K562 (cell line): Measurements from ENCODE around the gene SHF. TPM values are rescaled to one million over a fixed set of nuclear protein-coding genes. Genes with fewer than 3 reads are reported as not detected.

Experiments
- ATAC-seq: fragments of 200-7000 bp; cut with Tn5 transposase; 3 replicates; pipeline ENCODE4 v1.9.1; 2020; ENCODE audit warnings: moderate library complexity
- BruUV-seq: library from RNA; stranded (reverse); fragments of 400-500 nt; replicated peaks from 2 replicates; lab custom pipeline; 2021; lab: Mats Ljungman, UMichigan
- CTCF ChIA-PET: fragments of 300-600 bp; formaldehyde crosslinking; extraction: SDS; loops from one replicate; lab custom pipeline; 2021; ENCODE audit warnings: low intra/inter-chr PET ratio; lab: Yijun Ruan, JAX
- POLR2A ChIA-PET: fragments of 300-600, 350-650 bp; sonication (Branson Sonifier 250); formaldehyde crosslinking; extraction: SDS; loops from one replicate; lab custom pipeline; 2021; ENCODE audit warnings: antibody characterized with exemption, inconsistent platforms; lab: Yijun Ruan, JAX
- DNase-seq, 4 experiments: peaks; one replicate each; pipeline versions ENCODE4 v3.0.0 to v3.0.0-alpha.2; 2011 to 2018; ENCODE audit warnings: low spot score in 3 of 4, mixed read lengths in 3 of 4; ENCODE audit errors: extremely low read depth in 1 of 4
- FAIRE-seq: peaks from 2 replicates; lab custom pipeline; 2011; peaks lifted over from hg19 to GRCh38; lab: Jason Lieb, UNC
- H2AFZ ChIP-seq: 2 replicates; pipeline ENCODE4 v1.6.0; 2011; ENCODE audit warnings: low read depth, low read length, control low read depth, inconsistent platforms
- H3K27ac ChIP-seq: fragments of 200-600 bp; 3 replicates; pipeline ENCODE4 v1.8.0; 2011; ENCODE audit warnings: low read depth, mild to moderate bottlenecking, control low read depth, inconsistent platforms, low read length, moderate library complexity, mixed read lengths; ENCODE audit errors: extremely low read depth
- H3K27me3 ChIP-seq, 2 experiments: fragments of 300-600 bp in 1 of 2; 2 replicates in 1 of 2; 3 replicates in 1 of 2; pipeline versions ENCODE4 v1.6.0 to v1.8.0; 2011; ENCODE audit warnings: inconsistent platforms in 2 of 2, low read length in 2 of 2, mild to moderate bottlenecking in 1 of 2, mixed read lengths in 1 of 2, moderate library complexity in 1 of 2; ENCODE audit not compliant: control insufficient read depth in 2 of 2, insufficient read depth in 2 of 2
- H3K36me3 ChIP-seq: fragments of 300-600 bp; 3 replicates; pipeline ENCODE4 v1.8.0; 2011; ENCODE audit warnings: mild to moderate bottlenecking, low read length, inconsistent platforms; ENCODE audit not compliant: control insufficient read depth, insufficient read depth
- H3K4me1 ChIP-seq, 2 experiments: fragments of 200-600 bp in 1 of 2; replicated peaks in 1 of 2; 2 replicates in 1 of 2; 3 replicates in 1 of 2; pipeline versions ENCODE4 v1.5.1 to v1.8.0; 2011; ENCODE audit warnings: inconsistent platforms in 2 of 2, low read length in 2 of 2, mild to moderate bottlenecking in 1 of 2, mixed read lengths in 1 of 2, moderate library complexity in 1 of 2; ENCODE audit not compliant: control insufficient read depth in 2 of 2, insufficient read depth in 2 of 2
- H3K4me2 ChIP-seq: 2 replicates; pipeline ENCODE4 v1.6.1; 2011; ENCODE audit warnings: low read length, control low read depth, inconsistent platforms, mixed read lengths; ENCODE audit not compliant: insufficient read depth
- H3K4me3 ChIP-seq: fragments of 200-600 bp; sonication (generic), shearing (Covaris generic); 2 replicates; pipeline ENCODE4 v1.5.1; 2016; ENCODE audit warnings: control low read depth, inconsistent platforms
- H3K79me2 ChIP-seq: fragments of 200-600 bp; 3 replicates; pipeline ENCODE4 v1.8.0; 2011; ENCODE audit warnings: low read length, inconsistent platforms; ENCODE audit not compliant: control insufficient read depth, insufficient read depth
- H3K9ac ChIP-seq, 2 experiments: 2 replicates each; pipeline versions ENCODE4 v1.6.0 to v1.6.1; 2011; ENCODE audit warnings: low read depth in 2 of 2, low read length in 2 of 2, control low read depth in 1 of 2, inconsistent platforms in 1 of 2, mild to moderate bottlenecking in 1 of 2, mixed read lengths in 1 of 2; ENCODE audit not compliant: insufficient read depth in 1 of 2
- H3K9me1 ChIP-seq: one replicate; pipeline ENCODE4 v1.6.0; 2011; ENCODE audit warnings: inconsistent platforms, mild to moderate bottlenecking, low read length, moderate library complexity; ENCODE audit not compliant: control insufficient read depth, insufficient read depth
- H3K9me3 ChIP-seq: replicated peaks from 2 replicates; pipeline ENCODE4 v1.5.1; 2011; ENCODE audit warnings: low read depth, low read length, inconsistent platforms; ENCODE audit not compliant: control insufficient read depth, insufficient read depth
- H4K20me1 ChIP-seq: replicated peaks from 2 replicates; pipeline ENCODE4 v1.6.1; 2011; ENCODE audit warnings: low read length, inconsistent platforms, mixed read lengths; ENCODE audit not compliant: control insufficient read depth, insufficient read depth
- CBFA2T2 ChIP-seq: fragments of 450-650 bp; conservative IDR thresholded peaks from 2 replicates; pipeline ENCODE4 v1.6.1; 2017; ENCODE audit warnings: mild to moderate bottlenecking
- ESRRB ChIP-seq: fragments of 250-450 bp; sonication (Bioruptor Pico); IDR thresholded peaks from 2 replicates; pipeline ENCODE4 v1.5.0; 2020; ENCODE audit warnings: mild to moderate bottlenecking, moderate library complexity, borderline replicate concordance
- ETV1 ChIP-seq: fragments of 450-650 bp; conservative IDR thresholded peaks from 2 replicates; pipeline ENCODE4 v1.6.1; 2016; ENCODE audit warnings: missing genetic modification characterization, control low read depth, low read depth, missing compliant biosample characterization
- HSF4 ChIP-seq: fragments of 250-450 bp; sonication (Bioruptor Pico); IDR thresholded peaks from 2 replicates; pipeline ENCODE4 v2.1.2; 2022; ENCODE audit warnings: mild to moderate bottlenecking, moderate library complexity, borderline replicate concordance
- KHSRP ChIP-seq: fragments of 450-650 bp; IDR thresholded peaks from 2 replicates; pipeline ENCODE4 v1.6.1; 2017
- MNT ChIP-seq, 2 experiments: fragments of 450-650 bp; conservative IDR thresholded peaks; 2 replicates each; pipeline ENCODE4 v1.6.1; 2017; ENCODE audit warnings: mild to moderate bottlenecking in 2 of 2, moderate library complexity in 2 of 2
- PRDM10 ChIP-seq: fragments of 450-650 bp; IDR thresholded peaks from 2 replicates; pipeline ENCODE4 v1.6.1; 2018; ENCODE audit not compliant: partially characterized antibody
- RBFOX2 ChIP-seq: fragments of 200-400 bp; formaldehyde crosslinking; IDR thresholded peaks from 2 replicates; pipeline ENCODE4 v1.6.1; 2017; ENCODE audit warnings: low read depth, mild to moderate bottlenecking, low read length, moderate library complexity
- STAG1 ChIP-seq: sonication (generic); formaldehyde crosslinking; IDR thresholded peaks from 2 replicates; pipeline ENCODE4 v1.5.0; 2020; ENCODE audit warnings: missing genetic modification reagents, borderline replicate concordance
- SUPT5H ChIP-seq: fragments of 450-650 bp; IDR thresholded peaks from 2 replicates; pipeline ENCODE4 v1.6.1; 2016
- TRIM28 ChIP-seq: fragments of 450-650 bp; IDR thresholded peaks from 2 replicates; pipeline ENCODE4 v1.6.1; 2017
- TSC22D4 ChIP-seq: fragments of 450-650 bp; IDR thresholded peaks from 2 replicates; pipeline ENCODE4 v1.6.1; 2016; ENCODE audit warnings: missing genetic modification characterization, missing biosample characterization, control low read depth
- ZBTB2 ChIP-seq: fragments of 450-650 bp; IDR thresholded peaks from 2 replicates; pipeline ENCODE4 v1.6.1; 2016; ENCODE audit warnings: antibody characterized with exemption
- ZFP30 ChIP-seq: fragments of 250-450 bp; sonication (Bioruptor Pico); IDR thresholded peaks from 2 replicates; pipeline ENCODE4 v1.8.0; 2022; ENCODE audit warnings: moderate library complexity, mild to moderate bottlenecking, inconsistent platforms, borderline replicate concordance
- ZNF212 ChIP-seq: fragments of 450-650 bp; formaldehyde crosslinking; IDR thresholded peaks from 2 replicates; pipeline ENCODE4 v1.4.0; 2020; ENCODE audit warnings: mild to moderate bottlenecking
- ZNF324 ChIP-seq: fragments of 250-450 bp; sonication (Bioruptor Pico); IDR thresholded peaks from 2 replicates; pipeline ENCODE4 v1.4.0; 2020; ENCODE audit warnings: mild to moderate bottlenecking
- ZSCAN32 ChIP-seq: fragments of 450-650 bp; formaldehyde crosslinking; IDR thresholded peaks from 2 replicates; pipeline ENCODE4 v1.4.0; 2020; ENCODE audit warnings: mild to moderate bottlenecking, moderate library complexity
- WGBS: fragments of 100-300 bp; shearing (Covaris generic); methylation state at CpG from one replicate; pipeline ENCODE4 v1.1.6; 2016; ENCODE audit warnings: low coverage, mixed read lengths; ENCODE audit not compliant: insufficient coverage; ENCODE audit errors: missing lambda C conversion rate; 5-methylcytosine and 5-hydroxymethylcytosine counted together
- in situ Hi-C: fragments of 300-500 bp; cut with MboI; formaldehyde crosslinking; loops from 4 replicates; pipeline ENCODE4 v1.15.0; 2018; ENCODE audit warnings: inconsistent platforms, mixed read lengths
- intact Hi-C: fragments of 100-400 bp; cut with micrococcal nuclease; formaldehyde crosslinking; loops from 2 replicates; pipeline ENCODE4 v1.14.2; 2022
- polyA plus RNA-seq, 8 experiments: library from polyadenylated mRNA; depleted of rRNA in 4 of 8; stranded (reverse) in 5 of 8; unstranded in 3 of 8; fragments of >200 nt; fragmentation: Nextera tagmentation in 2 of 8; fragmentation: Illumina TruSeq in 1 of 8; extraction: Ambion mirVana in 2 of 8; extraction: Trizol in 1 of 8; gene quantifications; 2 replicates each; pipeline versions ENCODE4 v1.2.1 to v1.2.3, GENCODE V29; 2011 to 2014; ENCODE audit warnings: inconsistent platforms in 1 of 8, missing spikeins in 1 of 8
- total RNA-seq, 7 experiments: library from RNA; depleted of rRNA in 6 of 7; stranded (reverse); fragments of >200 nt in 6 of 7; fragmentation: Illumina TruSeq in 2 of 7; extraction: Trizol in 2 of 7; gene quantifications; 2 replicates each; pipeline versions ENCODE4 v1.2.1 to v1.2.3, GENCODE V29; 2011 to 2021; ENCODE audit warnings: low replicate concordance in 1 of 7

SHF gene
- total and polyA plus RNA-seq, 9 of the 15 experiments (the other 6 are each of a cell fraction or from before 2014, with no cell fraction given): 0.51 to 2.2 (median 0.85) TPM; not detected in 2

DNA sequence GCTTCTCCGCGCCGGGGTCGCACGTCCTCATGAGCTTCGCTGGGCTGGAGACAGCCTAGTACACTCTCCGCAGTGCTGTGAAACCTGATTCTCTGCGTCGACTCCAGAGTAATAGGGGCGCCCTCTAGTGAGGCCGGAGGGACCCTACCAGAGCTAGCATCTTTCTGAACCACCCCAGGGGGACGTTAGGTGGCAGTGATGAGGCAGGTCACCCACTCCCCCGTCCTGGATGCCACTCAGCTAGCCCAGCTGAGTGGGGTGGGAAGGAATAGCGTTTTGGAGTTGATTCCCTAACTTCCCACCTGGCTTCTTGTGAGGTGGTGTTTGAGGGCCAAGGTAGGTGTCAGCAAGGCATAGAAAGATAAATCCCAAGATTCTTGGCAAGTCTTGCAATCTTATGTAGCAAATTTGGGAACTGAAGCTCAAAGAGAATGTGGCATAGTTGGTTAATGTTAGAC, 69.6 kb downstream of the SHF start:
- WGBS: 3% methylated on average over 14 of the region's 14 CpGs
- no peaks in the 10 kb centered on the region for H3K9me1 ChIP-seq
- ATAC-seq (peak; percentile 100), DNase-seq (peak; percentile 93 to 95 (median 94)), FAIRE-seq (peak; percentile 99)
- H3K36me3 ChIP-seq: no peaks in the 10 kb centered on the region
- no TSS peak for BruUV-seq
- H3K27me3 ChIP-seq: peaks cover 6 to 38% of the 10 kb centered on the region in 2 experiments; a peak in 4 of 5 replicates
- intact Hi-C loops (loop anchor here (2.0 kb wide), 2 partner anchors 77 to 151 kb away; no protein-coding TSS in a partner anchor), in situ Hi-C loops (loop anchor here (25.0 kb wide), 1 partner anchor 156 kb away; the partner anchor contains the start of gene TERB2)
- H2AFZ ChIP-seq: peak overlapping the region; percentile 60
- H3K9ac ChIP-seq: no peak overlapping the region
- no peaks in the 10 kb centered on the region for H4K20me1 ChIP-seq
- no peak overlapping the region for H3K4me3 ChIP-seq
- peak overlapping the region; percentile 10; the same call in 1 of the 2 replicates for H3K4me2 ChIP-seq
- peaks cover 0 to 23% of the 10 kb centered on the region in 2 experiments; a peak in 3 of 5 replicates for H3K4me1 ChIP-seq
- H3K27ac ChIP-seq: no peak overlapping the region
- ChIA-PET POLR2A (interaction anchor here (0.8 to 1.3 kb wide), 5 partner anchors 8 to 406 kb away, joined by 3 to 7 read pairs (median 3); no protein-coding TSS in a partner anchor), CTCF (interaction anchor here (0.6 to 1.3 kb wide), 6 partner anchors 69 to 554 kb away, joined by 3 to 4 read pairs (median 3); no protein-coding TSS in a partner anchor)
- H3K79me2 ChIP-seq: no peaks in the 10 kb centered on the region
- H3K9me3 ChIP-seq: no peaks in the 10 kb centered on the region
- peak; percentile 6 for TF ChIP-seq PRDM10
- TF ChIP-seq TSC22D4 (tag): no peak
- no peak for TF ChIP-seq MNT (conservative IDR thresholded peaks at IDR 0.05)
- no peak for TF ChIP-seq TRIM28
- no peak for TF ChIP-seq ZFP30 (CRISPR knock-in tag)
- no peak for TF ChIP-seq ZBTB2
- no peak for TF ChIP-seq CBFA2T2
- no peak for TF ChIP-seq ZNF212
- no peak for TF ChIP-seq KHSRP
- peak; percentile 30; the same call in 1 of the 2 replicates for TF ChIP-seq ETV1 (tag)
- TF ChIP-seq ZNF324 (CRISPR knock-in tag): no peak
- TF ChIP-seq STAG1: peak; percentile 75; the same call in 1 of the 2 replicates
- TF ChIP-seq ESRRB (CRISPR knock-in tag): no peak
- no peak for TF ChIP-seq SUPT5H
- TF ChIP-seq HSF4 (CRISPR knock-in tag): no peak
- no peak for TF ChIP-seq RBFOX2
- TF ChIP-seq ZSCAN32 (CRISPR knock-in tag): no peak
